ENCODE data around the gene HSPA1A. TPM values are rescaled to one million over a fixed set of nuclear protein-coding genes. Genes with fewer than 3 reads are reported as not detected.
A peak's percentile ranks its signal among the peaks of the same experiment; 100 is the strongest.

HSPA1A gene
- total and polyA plus RNA-seq, 9 of the 15 experiments (the other 6 are each of a cell fraction or from before 2014, with no cell fraction given): 2.2 to 273 (median 107) TPM

GRCh38 chr6:31862344-31863235, 47.2 kb downstream of the HSPA1A start, which contains the start of gene NEU1 (continued):
- TF ChIP-seq BCLAF1 (IDR thresholded peaks at IDR 0.05; ENCODE audit: borderline replicate concordance in 1 of 2, control insufficient read depth in 1 of 2, low read depth in 2 of 2, low read length in 1 of 2): no peak
- no peak for TF ChIP-seq SETDB1 (IDR thresholded peaks at IDR 0.05; ENCODE audit: low read length)
- TF ChIP-seq L3MBTL2 (IDR thresholded peaks at IDR 0.05): peak; percentile 98
- no peak for TF ChIP-seq WHSC1 (IDR thresholded peaks at IDR 0.05; ENCODE audit: low read length)
- no peak for TF ChIP-seq TRIM24 (IDR thresholded peaks at IDR 0.05)
- no peak for TF ChIP-seq PRPF4 (IDR thresholded peaks at IDR 0.05; ENCODE audit: insufficient read depth, low read depth, low read length, poor library complexity, severe bottlenecking)
- TF ChIP-seq STAT6 (CRISPR knock-in tag; IDR thresholded peaks at IDR 0.05): peak; percentile 75; the same call in 1 of the 2 replicates
- no peak for TF ChIP-seq CUX1 (CRISPR knock-in tag; IDR thresholded peaks at IDR 0.05)
- TF ChIP-seq CHD4 (IDR thresholded peaks at IDR 0.05; ENCODE audit: insufficient read depth, insufficient replicate concordance, low read depth, low read length, poor library complexity, severe bottlenecking): no peak
- no peak for TF ChIP-seq HSF4 (CRISPR knock-in tag; IDR thresholded peaks at IDR 0.05; ENCODE audit: borderline replicate concordance)
- TF ChIP-seq BACH1 (tag; IDR thresholded peaks at IDR 0.05): no peak
- TF ChIP-seq MBD2 (IDR thresholded peaks at IDR 0.05; ENCODE audit: borderline replicate concordance, low read depth): peak; percentile 92
- no peak for TF ChIP-seq NCOA2 (IDR thresholded peaks at IDR 0.05; ENCODE audit: partially characterized antibody in 2 of 2)
- TF ChIP-seq ZNF274 (IDR thresholded peaks at IDR 0.05; ENCODE audit: borderline replicate concordance, low read depth, low read length): no peak
